Endothelial cell of umbilical vein (primary cell): Measurements from ENCODE around the gene RAB10. TPM values are rescaled to one million over a fixed set of nuclear protein-coding genes. Genes with fewer than 3 reads are reported as not detected.

Source experiments
- BruUV-seq: library from RNA; stranded (reverse); fragments of 400-500 nt; replicated peaks from 2 replicates; lab custom pipeline; 2021; lab: Mats Ljungman, UMichigan
- CTCF ChIA-PET: fragments of 300-600, 350-600 bp; sonication (Branson Sonifier 250); formaldehyde crosslinking; loops from one replicate; lab custom pipeline; 2021; ENCODE audit warnings: antibody characterized with exemption, inconsistent platforms; lab: Charles Lee
- POLR2A ChIA-PET: fragments of 300-600, 350-600 bp; sonication (Branson Sonifier 250); formaldehyde crosslinking; loops from one replicate; lab custom pipeline; 2021; ENCODE audit warnings: antibody characterized with exemption, inconsistent platforms; lab: Charles Lee
- DNase-seq: peaks from one replicate; pipeline ENCODE4 v3.0.0-alpha.2; 2011; ENCODE audit warnings: low read depth, low spot score
- FAIRE-seq: peaks from 2 replicates; lab custom pipeline; 2011; peaks lifted over from hg19 to GRCh38; lab: Jason Lieb, UNC
- H2AFZ ChIP-seq: 2 replicates; pipeline ENCODE4 v1.6.0; 2012; ENCODE audit warnings: low read depth, low read length, control low read depth, inconsistent platforms
- H3K27ac ChIP-seq: 2 replicates; pipeline ENCODE4 v1.5.1; 2011; ENCODE audit warnings: low read depth, mild to moderate bottlenecking, control low read depth, low read length, moderate library complexity; ENCODE audit not compliant: insufficient read depth
- H3K27me3 ChIP-seq, 2 experiments: 2 replicates each; pipeline versions ENCODE4 v1.6.0 to v1.6.1; 2011; ENCODE audit warnings: low read length in 2 of 2, mixed read lengths in 1 of 2; ENCODE audit not compliant: control insufficient read depth in 2 of 2, insufficient read depth in 2 of 2
- H3K36me3 ChIP-seq, 2 experiments: 2 replicates in 1 of 2; 3 replicates in 1 of 2; pipeline ENCODE4 v1.5.1; 2011; ENCODE audit warnings: low read length in 2 of 2, mild to moderate bottlenecking in 1 of 2, moderate library complexity in 1 of 2; ENCODE audit not compliant: control insufficient read depth in 2 of 2, insufficient read depth in 2 of 2; ENCODE audit errors: extremely low read depth in 1 of 2
- H3K4me1 ChIP-seq: 3 replicates; pipeline ENCODE4 v1.5.1; 2011; ENCODE audit warnings: mild to moderate bottlenecking, low read length; ENCODE audit not compliant: control insufficient read depth, insufficient read depth; ENCODE audit errors: extremely low read depth
- H3K4me2 ChIP-seq: 2 replicates; pipeline ENCODE4 v1.6.1; 2011; ENCODE audit warnings: low read length, control low read depth, mixed read lengths; ENCODE audit not compliant: insufficient read depth
- H3K4me3 ChIP-seq, 3 experiments: fragments of 200-600 bp in 1 of 3; sonication (generic), shearing (Covaris generic) in 1 of 3; replicated peaks in 1 of 3; 2 replicates each; pipeline ENCODE4 v1.5.1; 2011 to 2016; ENCODE audit warnings: control low read depth in 3 of 3, low read length in 3 of 3, mild to moderate bottlenecking in 2 of 3, inconsistent platforms in 1 of 3, low read depth in 1 of 3, moderate library complexity in 1 of 3; ENCODE audit not compliant: insufficient read depth in 1 of 3
- H3K79me2 ChIP-seq: 2 replicates; pipeline ENCODE4 v1.6.0; 2012; ENCODE audit warnings: low read length, inconsistent platforms; ENCODE audit not compliant: control insufficient read depth, insufficient read depth
- H3K9ac ChIP-seq: replicated peaks from 2 replicates; pipeline ENCODE3; 2011; ENCODE audit warnings: low read length, control low read depth; ENCODE audit not compliant: insufficient read depth; ENCODE audit errors: extremely low read depth
- H3K9me1 ChIP-seq: replicated peaks from 3 replicates; pipeline ENCODE4 v1.6.0; 2011; ENCODE audit warnings: mild to moderate bottlenecking, low read length; ENCODE audit not compliant: control insufficient read depth, insufficient read depth; ENCODE audit errors: extremely low read depth
- H3K9me3 ChIP-seq: replicated peaks from 2 replicates; pipeline ENCODE4 v1.5.1; 2012; ENCODE audit warnings: low read length, inconsistent platforms; ENCODE audit not compliant: control insufficient read depth, insufficient read depth
- H4K20me1 ChIP-seq: replicated peaks from 2 replicates; pipeline ENCODE3; 2011; ENCODE audit warnings: mild to moderate bottlenecking, low read length; ENCODE audit not compliant: control insufficient read depth, insufficient read depth; ENCODE audit errors: extremely low read depth
- CTCF ChIP-seq, 2 donors: IDR thresholded peaks; 1 replicate in 1 of 2; 2 replicates in 1 of 2; pipeline ENCODE4 v1.5.1; 2011; ENCODE audit warnings: low read length in 2 of 2, mild to moderate bottlenecking in 2 of 2, moderate library complexity in 2 of 2, control low read depth in 1 of 2, inconsistent platforms in 1 of 2, low read depth in 1 of 2; ENCODE audit not compliant: insufficient read depth in 1 of 2; ENCODE audit errors: extremely low read depth in 1 of 2
- EZH2 ChIP-seq: IDR thresholded peaks from 2 replicates; pipeline ENCODE4 v1.6.1; 2012; ENCODE audit warnings: borderline replicate concordance, low read depth, mild to moderate bottlenecking, moderate library complexity, low read length, inconsistent platforms; ENCODE audit not compliant: severe bottlenecking
- FOS ChIP-seq: IDR thresholded peaks from 2 replicates; pipeline ENCODE4 v1.6.1; 2011; ENCODE audit warnings: mild to moderate bottlenecking, low read length, moderate library complexity, borderline replicate concordance; ENCODE audit not compliant: insufficient read depth
- GATA2 ChIP-seq: IDR thresholded peaks from 2 replicates; pipeline ENCODE4 v1.7.0; 2011; ENCODE audit warnings: low read depth, mild to moderate bottlenecking, moderate library complexity, mixed read lengths, low read length; ENCODE audit not compliant: insufficient read length, insufficient read depth
- JUN ChIP-seq: IDR thresholded peaks from 2 replicates; pipeline ENCODE4 v1.6.1; 2011; ENCODE audit warnings: borderline replicate concordance, low read depth; ENCODE audit not compliant: insufficient read length, insufficient read depth
- MAX ChIP-seq: IDR thresholded peaks from 2 replicates; pipeline ENCODE4 v1.6.1; 2011; ENCODE audit not compliant: insufficient read depth, insufficient read length
- MYC ChIP-seq: IDR thresholded peaks from one replicate; pipeline ENCODE4 v1.6.1; 2011; ENCODE audit warnings: mild to moderate bottlenecking, low read depth, low read length
- POLR2A ChIP-seq: IDR thresholded peaks from 2 replicates; pipeline ENCODE4 v1.6.1; 2012; ENCODE audit warnings: low read depth, mild to moderate bottlenecking, control low read depth, low read length
- POLR2AphosphoS5 ChIP-seq: IDR thresholded peaks from 2 replicates; pipeline ENCODE4 v1.6.1; 2012; ENCODE audit warnings: low read depth, mild to moderate bottlenecking, control low read depth, low read length, moderate library complexity; ENCODE audit not compliant: insufficient read depth
- dilution Hi-C: fragments of 300-500 bp; cut with MboI; formaldehyde crosslinking; loops from one replicate; pipeline ENCODE4 v1.15.0; 2019; ENCODE audit warnings: low sequenced_read_pairs; ENCODE audit not compliant: extremely low pct_ligation_motif_present
- intact Hi-C: fragments of 100-400 bp; cut with micrococcal nuclease; formaldehyde crosslinking; loops from one replicate; pipeline ENCODE4 v1.10.0; 2022
- polyA plus RNA-seq, 4 experiments: library from polyadenylated mRNA; depleted of rRNA in 3 of 4; stranded (reverse) in 3 of 4; unstranded in 1 of 4; fragments of >200 nt; gene quantifications; 2 replicates each; pipeline versions ENCODE4 v1.2.1 to v1.2.3, GENCODE V29; 2011 to 2012; ENCODE audit warnings: missing spikeins in 1 of 4
- total RNA-seq: library from RNA; stranded (reverse); gene quantifications from 2 replicates; pipeline ENCODE4 v1.2.3, GENCODE V29; 2021

The RAB10 gene
- total and polyA plus RNA-seq, 2 donors (not counting 3 experiments of a cell fraction or from before 2014, with no cell fraction given), result 45.1 to 104 TPM

DNA sequence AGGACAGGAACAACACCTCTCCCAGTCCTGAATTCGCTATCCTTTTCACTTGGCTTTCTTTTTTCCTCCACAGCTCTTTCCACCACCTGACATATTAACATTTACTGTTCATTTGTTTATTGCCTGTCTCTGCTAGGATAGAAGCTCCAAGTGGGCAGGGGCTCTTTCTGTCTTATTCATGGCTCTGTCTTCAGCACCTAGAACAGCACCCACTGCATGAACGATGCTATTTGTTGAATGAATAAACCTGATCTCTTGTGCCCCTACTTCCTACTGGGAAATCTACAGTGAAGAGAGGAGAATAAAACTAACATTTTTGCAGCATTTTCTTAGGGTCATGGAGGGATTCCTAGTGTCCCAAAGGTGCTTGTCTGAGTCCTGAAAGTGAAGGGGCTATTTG lies 114.6 kb downstream of the RAB10 start:
- POLR2A ChIA-PET, result no interaction called here
- DNase-seq (no peak), FAIRE-seq (no peak)

More for the DNA sequence above, 114.6 kb downstream of the RAB10 start:
- Histone ChIP-seq H3K9me3 (no peaks in the 10 kb centered on the region), H3K27ac (no peak overlapping the region), H3K4me1 (peaks cover 11% of the 10 kb centered on the region), H3K9me1 (no peaks in the 10 kb centered on the region), H3K36me3 (no peaks in the 10 kb centered on the region), H3K79me2 (no peaks in the 10 kb centered on the region), H4K20me1 (no peaks in the 10 kb centered on the region), H3K9ac (no peak overlapping the region), H3K27me3 (peaks cover 0 to 2% of the 10 kb centered on the region in 2 experiments), H3K4me3 (no peak overlapping the region), H2AFZ (no peak overlapping the region), H3K4me2 (no peak overlapping the region)
- CTCF ChIA-PET, result interaction anchor here (0.9 to 1.5 kb wide), 3 partner anchors 10 to 198 kb away, joined by 3 to 6 read pairs (median 4); no protein-coding TSS in a partner anchor
- BruUV-seq, result no TSS peak
- intact Hi-C loops (no loop called here), dilution Hi-C loops (no loop called here)
- TF ChIP-seq MAX (no peak), FOS (no peak), JUN (no peak), EZH2 (no peak), POLR2AphosphoS5 (no peak), POLR2A (no peak), MYC (no peak), CTCF (IDR thresholded peaks at IDR 0.05; ENCODE audit: extremely low read depth in 1 of 2, insufficient read depth in 1 of 2, low read depth in 1 of 2, low read length in 2 of 2) (no peak), GATA2 (no peak)
